Trophoblast cell (in vitro differentiated cells and primary cell): ENCODE measurements around the gene SCYGR6.

Experiments used
- DNase-seq, 2 donors: peaks; one replicate each; pipeline ENCODE4 v3.0.0-alpha.2; 2016
- H2AFZ ChIP-seq: 2 replicates; pipeline ENCODE4 v1.6.1; 2013; ENCODE audit warnings: low read length, moderate library complexity, mild to moderate bottlenecking; ENCODE audit not compliant: insufficient read depth, poor library complexity
- H2AK5ac ChIP-seq: 2 replicates; pipeline ENCODE4 v1.6.1; 2013; ENCODE audit warnings: mild to moderate bottlenecking, low read length
- H2BK120ac ChIP-seq: 2 replicates; pipeline ENCODE4 v1.6.1; 2013; ENCODE audit warnings: low read length, mild to moderate bottlenecking, moderate library complexity; ENCODE audit not compliant: insufficient read depth, poor library complexity
- H2BK12ac ChIP-seq: 2 replicates; pipeline ENCODE4 v1.6.1; 2013; ENCODE audit warnings: mild to moderate bottlenecking, low read length, moderate library complexity
- H2BK5ac ChIP-seq: 2 replicates; pipeline ENCODE4 v1.6.1; 2013; ENCODE audit warnings: low read length, low read depth, moderate library complexity, mild to moderate bottlenecking; ENCODE audit not compliant: poor library complexity
- H3K14ac ChIP-seq: 2 replicates; pipeline ENCODE4 v1.6.1; 2013; ENCODE audit warnings: mild to moderate bottlenecking, low read length
- H3K18ac ChIP-seq: 2 replicates; pipeline ENCODE4 v1.6.1; 2013; ENCODE audit warnings: mild to moderate bottlenecking, low read length
- H3K23ac ChIP-seq: 2 replicates; pipeline ENCODE4 v1.6.1; 2013; ENCODE audit warnings: low read length
- H3K27ac ChIP-seq: 2 replicates; pipeline ENCODE4 v1.5.1; 2013; ENCODE audit warnings: low read depth, mild to moderate bottlenecking, inconsistent platforms, low read length, moderate library complexity
- H3K27me3 ChIP-seq: 2 replicates; pipeline ENCODE4 v1.6.1; 2013; ENCODE audit warnings: inconsistent platforms, mild to moderate bottlenecking, low read length, moderate library complexity; ENCODE audit not compliant: insufficient read depth
- H3K36me3 ChIP-seq, 2 experiments: 1 replicate in 1 of 2; 2 replicates in 1 of 2; pipeline ENCODE4 v1.6.1; 2013; ENCODE audit warnings: low read length in 2 of 2, mild to moderate bottlenecking in 2 of 2, moderate library complexity in 1 of 2; ENCODE audit not compliant: insufficient read depth in 2 of 2, control insufficient read depth in 1 of 2
- H3K4ac ChIP-seq: 2 replicates; pipeline ENCODE4 v1.6.1; 2013; ENCODE audit warnings: low read depth, mild to moderate bottlenecking, low read length, moderate library complexity
- H3K4me1 ChIP-seq, 2 experiments: 1 replicate in 1 of 2; 2 replicates in 1 of 2; pipeline ENCODE4 v1.6.1; 2013; ENCODE audit warnings: low read length in 2 of 2, mild to moderate bottlenecking in 2 of 2, moderate library complexity in 1 of 2; ENCODE audit not compliant: insufficient read depth in 2 of 2, control insufficient read depth in 1 of 2
- H3K4me2 ChIP-seq: 2 replicates; pipeline ENCODE4 v1.6.1; 2013; ENCODE audit warnings: inconsistent platforms, mild to moderate bottlenecking, low read length, moderate library complexity
- H3K4me3 ChIP-seq: 2 replicates; pipeline ENCODE4 v1.5.1; 2013; ENCODE audit warnings: mild to moderate bottlenecking, low read depth, low read length, inconsistent platforms
- H3K79me1 ChIP-seq: one replicate; pipeline ENCODE4 v1.6.1; 2013; ENCODE audit warnings: low read length
- H3K79me2 ChIP-seq: 2 replicates; pipeline ENCODE4 v1.6.1; 2013; ENCODE audit warnings: low read length, mild to moderate bottlenecking; ENCODE audit not compliant: control insufficient read depth, insufficient read depth, poor library complexity
- H3K9ac ChIP-seq: 2 replicates; pipeline ENCODE4 v1.6.1; 2013; ENCODE audit warnings: mild to moderate bottlenecking, low read length
- H3K9me3 ChIP-seq: 2 replicates; pipeline ENCODE4 v1.6.1; 2013; ENCODE audit warnings: low read depth, mild to moderate bottlenecking, control low read depth, inconsistent platforms, low read length; ENCODE audit not compliant: insufficient read depth
- H4K12ac ChIP-seq: 2 replicates; pipeline ENCODE4 v1.6.1; 2013; ENCODE audit warnings: low read depth, mild to moderate bottlenecking, low read length, moderate library complexity
- H4K8ac ChIP-seq: 2 replicates; pipeline ENCODE4 v1.6.1; 2013; ENCODE audit warnings: low read depth, mild to moderate bottlenecking, low read length, moderate library complexity
- H4K91ac ChIP-seq: one replicate; pipeline ENCODE4 v1.6.1; 2013; ENCODE audit warnings: low read depth, mild to moderate bottlenecking, low read length, moderate library complexity
- WGBS: extraction: QIAGEN DNeasy Blood & Tissue Kit; methylation state at CpG from one replicate; pipeline ENCODE4 v1.1.7; 2013; ENCODE audit warnings: missing lambda C conversion rate; ENCODE audit not compliant: insufficient read length, insufficient coverage; ENCODE audit errors: extremely low coverage; 5-methylcytosine and 5-hydroxymethylcytosine counted together

Gene SCYGR6

GRCh38 chr2:227713291-227713690, 11.3 kb downstream of the SCYGR6 start:
- no peak overlapping the region for H2AK5ac ChIP-seq

DNA sequence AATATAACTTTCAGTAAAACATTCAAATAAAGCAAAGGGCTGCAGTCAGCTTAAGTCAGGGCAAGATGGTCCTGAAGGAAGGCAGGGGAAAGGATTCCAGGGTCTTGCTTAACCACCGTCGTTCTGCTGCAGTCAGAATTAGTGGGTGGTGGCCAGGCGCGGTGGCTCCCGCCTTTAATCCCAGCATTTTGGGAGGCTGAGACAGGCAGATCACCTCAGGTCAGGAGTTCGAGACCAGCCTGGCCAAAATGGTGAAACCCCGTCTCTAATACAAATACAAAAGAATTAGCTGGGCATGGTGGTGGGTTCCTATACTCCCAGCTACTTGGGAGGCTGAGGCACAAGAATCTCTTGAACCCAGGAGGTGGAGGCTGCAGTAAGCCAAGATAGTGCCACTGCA, 13.6 kb downstream of the SCYGR6 start:
- no CpG with 5 or more reads among the region's 7 CpGs for whole genome bisulfite sequencing
- Histone ChIP-seq H3K9ac (no peak overlapping the region), H3K9me3 (no peaks in the 10 kb centered on the region), H2BK120ac (no peak overlapping the region), H3K23ac (no peak overlapping the region), H3K27me3 (no peaks in the 10 kb centered on the region), H3K4ac (no peak overlapping the region), H3K14ac (no peak overlapping the region), H3K4me1 (no peaks in the 10 kb centered on the region), H2AK5ac (no peak overlapping the region), H2BK12ac (no peak overlapping the region), H3K18ac (no peak overlapping the region), H3K27ac (no peak overlapping the region), H3K36me3 (peaks cover 0 to 1% of the 10 kb centered on the region in 2 experiments), H2BK5ac (no peak overlapping the region), H3K4me2 (no peak overlapping the region), H3K79me1 (peaks cover 2% of the 10 kb centered on the region), H3K4me3 (no peak overlapping the region), H4K12ac (no peak overlapping the region), H4K8ac (no peak overlapping the region), H3K79me2 (no peaks in the 10 kb centered on the region), H2AFZ (no peak overlapping the region), H4K91ac (no peak overlapping the region)
- DNase-seq = no peak

More at GRCh38 chr2:227713291-227713690, 11.3 kb downstream of the SCYGR6 start:
- Histone ChIP-seq H3K4me3 (no peak overlapping the region), H3K36me3 (peaks cover 0 to 1% of the 10 kb centered on the region in 2 experiments), H3K14ac (no peak overlapping the region), H4K8ac (no peak overlapping the region), H3K18ac (no peak overlapping the region), H3K23ac (no peak overlapping the region), H2BK12ac (no peak overlapping the region), H4K12ac (no peak overlapping the region), H3K4ac (no peak overlapping the region), H3K4me1 (peaks cover 0 to 4% of the 10 kb centered on the region in 2 experiments), H3K9me3 (no peaks in the 10 kb centered on the region), H3K79me1 (peaks cover 5% of the 10 kb centered on the region), H2AFZ (no peak overlapping the region), H3K9ac (no peak overlapping the region), H4K91ac (no peak overlapping the region), H3K27me3 (no peaks in the 10 kb centered on the region), H3K79me2 (no peaks in the 10 kb centered on the region), H3K4me2 (no peak overlapping the region), H3K27ac (no peak overlapping the region), H2BK120ac (no peak overlapping the region), H2BK5ac (no peak overlapping the region)
- no CpG with 5 or more reads among the region's 1 CpG for WGBS
- DNase-seq = no peak

DNA sequence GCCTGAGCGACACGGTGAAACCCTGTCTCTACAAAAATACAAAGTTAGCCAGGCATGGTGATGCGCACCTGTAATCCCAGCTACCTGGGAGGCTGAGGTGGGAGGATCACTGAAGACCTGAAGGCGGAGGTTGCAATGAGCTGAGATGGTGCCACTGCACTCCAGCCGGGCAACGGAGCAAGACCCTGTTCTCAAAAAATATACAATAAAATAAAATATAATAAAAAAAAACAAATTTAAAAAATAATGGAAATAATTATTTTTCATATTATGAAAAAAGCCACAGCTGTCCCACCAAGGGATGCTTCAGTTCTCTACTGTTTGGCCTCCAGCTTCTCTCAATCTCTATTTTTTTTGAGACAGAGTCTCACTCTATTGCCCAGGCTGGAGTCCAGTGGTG, 17.2 kb downstream of the SCYGR6 start:
- Histone ChIP-seq H3K79me2 (no peaks in the 10 kb centered on the region), H3K9me3 (no peaks in the 10 kb centered on the region), H3K18ac (no peak overlapping the region), H4K12ac (no peak overlapping the region), H2BK12ac (no peak overlapping the region), H3K9ac (no peak overlapping the region), H3K27me3 (no peaks in the 10 kb centered on the region), H4K91ac (no peak overlapping the region), H3K4me2 (no peak overlapping the region), H2BK5ac (no peak overlapping the region), H2AFZ (no peak overlapping the region), H4K8ac (no peak overlapping the region), H3K4ac (no peak overlapping the region), H3K23ac (no peak overlapping the region), H3K79me1 (peaks cover 13% of the 10 kb centered on the region), H3K4me1 (peaks cover 6 to 10% of the 10 kb centered on the region in 2 experiments), H3K36me3 (no peaks in the 10 kb centered on the region), H2BK120ac (no peak overlapping the region), H2AK5ac (no peak overlapping the region), H3K27ac (no peak overlapping the region), H3K4me3 (no peak overlapping the region), H3K14ac (no peak overlapping the region)
- no peak for DNase-seq
- WGBS = no CpG with 5 or more reads among the region's 6 CpGs

GRCh38 chr2:227706859-227707258, 17.7 kb downstream of the SCYGR6 start:
- peak overlapping the region; percentile 91 for H3K23ac ChIP-seq
- no peak overlapping the region for H3K4me2 ChIP-seq
- no CpG with 5 or more reads among the region's 4 CpGs for WGBS
- no peaks in the 10 kb centered on the region for H3K79me2 ChIP-seq
- no peaks in the 10 kb centered on the region for H3K36me3 ChIP-seq
- H4K91ac ChIP-seq = no peak overlapping the region
- H3K27ac ChIP-seq = no peak overlapping the region
- H3K27me3 ChIP-seq = no peaks in the 10 kb centered on the region
- H4K12ac ChIP-seq = no peak overlapping the region
- H4K8ac ChIP-seq = no peak overlapping the region
- no peak overlapping the region for H3K18ac ChIP-seq
- H2BK120ac ChIP-seq = no peak overlapping the region
- no peak overlapping the region for H2BK12ac ChIP-seq
- no peak overlapping the region for H3K9ac ChIP-seq
- H3K14ac ChIP-seq = no peak overlapping the region
- no peak overlapping the region for H2AFZ ChIP-seq
- no peak overlapping the region for H2BK5ac ChIP-seq
- no peak overlapping the region for H2AK5ac ChIP-seq
- DNase-seq = no peak
- H3K4me3 ChIP-seq = no peak overlapping the region
- no peak overlapping the region for H3K4ac ChIP-seq
- H3K4me1 ChIP-seq = peaks cover 6 to 10% of the 10 kb centered on the region in 2 experiments
- H3K9me3 ChIP-seq = no peaks in the 10 kb centered on the region
- peaks cover 13% of the 10 kb centered on the region for H3K79me1 ChIP-seq
